HUES48 (cell line): Measurements from ENCODE around the gene CFAP92.
A peak's percentile ranks its signal among the peaks of the same experiment; 100 is the strongest.

ENCODE experiments used
- H3K27ac ChIP-seq: one replicate; pipeline ENCODE4 v1.7.0; 2013; ENCODE audit warnings: low read depth, low read length, inconsistent platforms
- H3K27me3 ChIP-seq: 2 replicates; pipeline ENCODE4 v1.6.1; 2013; ENCODE audit warnings: mild to moderate bottlenecking, low read length; ENCODE audit not compliant: control insufficient read depth, insufficient read depth
- H3K36me3 ChIP-seq: 2 replicates; pipeline ENCODE4 v1.6.1; 2013; ENCODE audit warnings: low read length; ENCODE audit not compliant: control insufficient read depth, insufficient read depth
- H3K4me1 ChIP-seq: 2 replicates; pipeline ENCODE4 v1.6.1; 2013; ENCODE audit warnings: mild to moderate bottlenecking, low read length; ENCODE audit not compliant: control insufficient read depth, insufficient read depth
- H3K4me3 ChIP-seq: 2 replicates; pipeline ENCODE4 v1.5.1; 2013; ENCODE audit warnings: mild to moderate bottlenecking, low read depth, low read length
- H3K9ac ChIP-seq: 2 replicates; pipeline ENCODE4 v1.6.1; 2013; ENCODE audit warnings: mild to moderate bottlenecking, low read depth, low read length, moderate library complexity
- H3K9me3 ChIP-seq: 2 replicates; pipeline ENCODE4 v1.6.1; 2013; ENCODE audit warnings: low read length; ENCODE audit not compliant: control insufficient read depth, insufficient read depth

CFAP92 gene

DNA sequence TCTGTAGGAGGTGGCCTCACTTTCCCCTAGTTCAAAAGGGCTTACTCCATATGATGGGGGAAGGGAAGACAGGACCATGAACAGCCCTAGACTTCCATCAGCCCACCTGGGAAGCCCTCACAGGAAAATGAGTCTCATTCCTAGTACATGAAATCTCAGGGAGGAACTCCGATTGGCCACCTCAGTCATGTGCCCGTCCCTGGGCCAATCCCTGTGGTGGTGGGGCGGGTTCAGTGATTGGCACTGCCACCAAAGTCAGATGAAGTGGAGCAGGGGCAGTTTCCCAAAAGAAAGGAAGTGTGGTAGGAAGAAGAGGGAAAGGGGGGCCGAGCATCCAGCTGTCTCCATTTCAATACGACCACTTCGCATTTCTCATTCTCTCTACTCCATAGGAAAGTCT is 40.8 kb upstream of the CFAP92 start:
- Histone ChIP-seq H3K36me3 (no peaks in the 10 kb centered on the region), H3K9ac (no peak overlapping the region), H3K27ac (no peak overlapping the region), H3K27me3 (no peaks in the 10 kb centered on the region), H3K4me3 (no peak overlapping the region), H3K9me3 (no peaks in the 10 kb centered on the region), H3K4me1 (peaks cover 3% of the 10 kb centered on the region; the same call in 1 of the 2 replicates)

DNA sequence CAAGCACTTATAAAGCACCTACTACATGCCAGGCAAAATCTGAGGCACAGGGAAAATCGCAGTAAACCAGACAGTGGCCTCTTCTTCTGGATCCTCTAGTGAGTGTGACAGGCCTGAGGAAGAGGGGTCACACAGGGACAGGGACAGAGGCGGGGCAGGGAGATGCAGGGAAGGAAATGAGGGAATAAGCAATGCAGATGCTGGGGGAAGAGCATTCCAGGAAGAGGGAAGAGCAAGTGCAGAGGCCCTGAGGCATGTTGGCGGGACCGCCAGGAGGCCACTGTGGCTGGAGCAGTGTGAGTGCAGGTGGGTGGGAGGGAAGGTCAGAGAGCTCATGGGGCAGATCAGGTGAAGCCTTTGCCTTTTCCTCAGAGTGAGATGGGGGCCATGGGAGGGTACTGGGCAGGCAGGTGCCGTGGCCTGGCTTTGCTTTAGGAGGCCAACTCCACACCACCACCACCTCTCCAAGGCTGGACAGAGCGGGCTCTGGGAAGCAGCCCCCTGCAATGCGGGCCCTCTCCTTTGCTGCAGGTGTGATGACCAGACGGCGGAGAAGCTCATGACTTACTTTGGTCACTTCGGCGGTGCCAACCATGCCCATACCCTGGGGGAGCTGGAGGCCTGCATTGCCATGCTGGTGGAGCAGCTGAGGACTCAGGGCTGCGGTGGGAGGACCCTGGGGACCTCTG is 39.9 kb upstream of the CFAP92 start:
- Histone ChIP-seq H3K4me3 (no peak overlapping the region), H3K36me3 (no peaks in the 10 kb centered on the region), H3K4me1 (peaks cover 2% of the 10 kb centered on the region; the same call in 1 of the 2 replicates), H3K27ac (no peak overlapping the region), H3K9ac (no peak overlapping the region), H3K9me3 (no peaks in the 10 kb centered on the region), H3K27me3 (no peaks in the 10 kb centered on the region)

DNA sequence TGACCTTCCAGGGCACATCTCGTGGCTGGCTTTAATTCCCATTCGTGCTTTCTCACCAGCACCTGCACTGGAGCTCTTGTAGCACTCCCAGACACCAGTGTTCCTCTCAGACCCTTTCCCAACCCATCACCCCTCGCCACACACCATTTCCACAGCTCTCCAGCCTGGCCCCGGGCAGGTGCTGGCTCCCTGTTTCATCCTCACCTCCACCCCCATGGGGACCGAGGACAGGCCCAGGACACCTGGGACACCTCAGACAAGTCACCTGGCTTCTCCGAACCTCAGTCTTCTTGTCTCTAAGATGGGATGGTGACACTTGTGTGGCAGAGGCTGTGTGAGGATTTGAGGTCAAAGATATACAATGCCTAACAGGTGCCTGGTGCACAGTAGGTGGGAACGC is 39.3 kb upstream of the CFAP92 start:
- no peaks in the 10 kb centered on the region for H3K9me3 ChIP-seq
- no peaks in the 10 kb centered on the region for H3K27me3 ChIP-seq
- H3K9ac ChIP-seq = no peak overlapping the region
- no peaks in the 10 kb centered on the region for H3K4me1 ChIP-seq
- no peak overlapping the region for H3K27ac ChIP-seq
- no peaks in the 10 kb centered on the region for H3K36me3 ChIP-seq
- H3K4me3 ChIP-seq = no peak overlapping the region

DNA sequence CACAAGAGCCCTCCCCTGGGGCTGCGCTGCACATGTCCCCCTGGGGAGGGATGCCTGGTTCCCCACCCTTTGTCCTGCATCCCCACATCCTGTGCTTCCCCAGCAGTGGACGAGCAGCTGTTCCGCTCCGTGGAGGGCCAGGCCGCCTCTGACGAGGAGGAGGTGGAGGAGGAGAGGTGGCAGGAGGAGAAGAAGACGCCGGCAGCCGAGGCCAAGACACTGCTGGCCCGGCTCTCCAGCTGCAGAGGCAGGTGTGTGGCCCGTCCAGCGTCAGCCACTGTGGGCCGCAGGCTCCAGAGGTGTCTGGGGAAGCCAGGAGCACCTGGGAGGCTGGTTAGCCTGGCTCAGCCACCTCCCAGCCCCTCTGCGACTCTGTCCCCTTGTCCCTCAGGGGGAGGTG is 38.8 kb upstream of the CFAP92 start:
- H3K4me3 ChIP-seq = no peak overlapping the region
- no peak overlapping the region for H3K27ac ChIP-seq

GRCh38 chr3:129031476-129032215 is 37.8 kb upstream of the CFAP92 start:
- no peak overlapping the region for H3K4me3 ChIP-seq
- H3K9ac ChIP-seq = no peak overlapping the region
- H3K4me1 ChIP-seq = no peaks in the 10 kb centered on the region
- H3K27ac ChIP-seq = no peak overlapping the region
- H3K36me3 ChIP-seq = no peaks in the 10 kb centered on the region
- no peaks in the 10 kb centered on the region for H3K9me3 ChIP-seq
- peaks cover 3% of the 10 kb centered on the region for H3K27me3 ChIP-seq

More for the DNA sequence above, 38.8 kb upstream of the CFAP92 start:
- H3K27me3 ChIP-seq = no peaks in the 10 kb centered on the region
- no peak overlapping the region for H3K9ac ChIP-seq
- no peaks in the 10 kb centered on the region for H3K9me3 ChIP-seq
- no peaks in the 10 kb centered on the region for H3K4me1 ChIP-seq
- no peaks in the 10 kb centered on the region for H3K36me3 ChIP-seq

- H3K9me3 ChIP-seq = no peaks in the 10 kb centered on the region
- H3K4me1 ChIP-seq = no peaks in the 10 kb centered on the region
- H3K36me3 ChIP-seq = no peaks in the 10 kb centered on the region
- H3K4me3 ChIP-seq = no peak overlapping the region
- H3K27ac ChIP-seq = no peak overlapping the region
- H3K9ac ChIP-seq = no peak overlapping the region
- H3K27me3 ChIP-seq = peaks cover 13% of the 10 kb centered on the region
These were observed 36.7 kb upstream of the CFAP92 start for GRCh38 chr3:129030611-129031010.

GRCh38 chr3:129028866-129029265 is 35.0 kb upstream of the CFAP92 start:
- no peak overlapping the region for H3K9ac ChIP-seq
- no peaks in the 10 kb centered on the region for H3K36me3 ChIP-seq
- no peak overlapping the region for H3K27ac ChIP-seq
- peaks cover 22% of the 10 kb centered on the region for H3K27me3 ChIP-seq
- H3K4me3 ChIP-seq = no peak overlapping the region
- no peaks in the 10 kb centered on the region for H3K4me1 ChIP-seq
- no peaks in the 10 kb centered on the region for H3K9me3 ChIP-seq

- Histone ChIP-seq H3K4me3 (peak overlapping the region; percentile 51), H3K36me3 (no peaks in the 10 kb centered on the region), H3K27me3 (peaks cover 22% of the 10 kb centered on the region), H3K4me1 (no peaks in the 10 kb centered on the region), H3K27ac (no peak overlapping the region), H3K9ac (no peak overlapping the region), H3K9me3 (no peaks in the 10 kb centered on the region)
These were observed 33.6 kb upstream of the CFAP92 start for GRCh38 chr3:129027544-129027880.

DNA sequence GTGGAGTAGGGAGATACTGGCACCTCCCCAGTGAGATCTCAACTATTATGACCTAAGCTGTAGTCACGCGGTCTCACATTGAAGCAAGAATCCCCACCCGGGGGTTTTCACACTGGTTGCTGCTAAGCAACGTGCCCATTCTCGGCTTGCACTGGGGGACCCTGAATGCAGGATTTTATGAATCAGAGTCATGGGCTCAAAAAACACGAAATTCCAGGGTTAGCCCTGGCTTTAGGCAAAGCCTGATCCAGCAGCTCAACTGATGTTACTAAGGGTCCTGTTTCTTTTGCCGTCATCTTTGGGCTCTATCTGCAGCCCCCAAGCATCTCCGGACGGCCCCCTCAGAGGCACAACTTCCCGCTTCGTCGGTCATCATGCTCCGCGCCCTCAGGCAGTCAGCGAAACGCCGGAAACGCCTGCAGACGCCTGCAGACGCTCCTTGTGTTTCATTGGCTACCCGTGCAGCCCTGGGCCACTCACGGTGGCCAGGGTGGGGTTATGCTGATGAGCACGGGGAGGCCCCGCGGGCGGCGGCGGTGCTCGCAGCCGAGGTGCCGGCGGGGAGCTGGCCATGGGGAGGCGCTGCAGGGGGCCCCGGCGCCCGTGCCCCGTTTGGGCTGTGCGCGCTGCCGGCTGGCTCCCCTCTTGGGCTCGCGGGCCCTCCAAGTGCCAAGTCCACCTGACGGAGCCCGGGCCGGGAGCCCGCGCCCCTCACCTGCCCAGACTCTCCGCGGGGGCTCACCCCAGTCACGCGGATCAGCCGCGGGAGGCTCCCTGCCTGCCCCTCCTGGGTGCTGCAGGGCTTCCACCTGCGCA is 33.1 kb upstream of the CFAP92 start:
- no peaks in the 10 kb centered on the region for H3K4me1 ChIP-seq
- H3K27me3 ChIP-seq = peaks cover 22% of the 10 kb centered on the region
- no peak overlapping the region for H3K27ac ChIP-seq
- peak overlapping the region; percentile 51 for H3K4me3 ChIP-seq
- H3K9ac ChIP-seq = no peak overlapping the region
- H3K9me3 ChIP-seq = no peaks in the 10 kb centered on the region
- no peaks in the 10 kb centered on the region for H3K36me3 ChIP-seq

- Histone ChIP-seq H3K36me3 (no peaks in the 10 kb centered on the region), H3K9me3 (no peaks in the 10 kb centered on the region), H3K4me3 (no peak overlapping the region), H3K27me3 (peaks cover 22% of the 10 kb centered on the region), H3K27ac (no peak overlapping the region), H3K9ac (no peak overlapping the region), H3K4me1 (no peaks in the 10 kb centered on the region)
These were observed 32.0 kb upstream of the CFAP92 start for GRCh38 chr3:129025691-129026435.
